Subcutaneous abdominal adipose tissue (tissue), 5 donors: Measurements from ENCODE around the gene GFRA1.

Experiments used
- H3K27ac ChIP-seq: one replicate; pipeline ENCODE4 v1.7.0; 2013; ENCODE audit warnings: low read depth, mild to moderate bottlenecking, inconsistent platforms, low read length, moderate library complexity
- H3K27me3 ChIP-seq, 5 donors: one replicate each; pipeline ENCODE4 v1.7.0; 2013; ENCODE audit warnings: low read length in 5 of 5, inconsistent platforms in 1 of 5; ENCODE audit not compliant: control insufficient read depth in 5 of 5, insufficient read depth in 4 of 5
- H3K36me3 ChIP-seq, 5 donors: one replicate each; pipeline ENCODE4 v1.7.0; 2013; ENCODE audit warnings: low read length in 5 of 5; ENCODE audit not compliant: control insufficient read depth in 5 of 5, insufficient read depth in 5 of 5
- H3K4me1 ChIP-seq, 5 donors: one replicate each; pipeline ENCODE4 v1.7.0; 2013; ENCODE audit warnings: low read length in 5 of 5, mild to moderate bottlenecking in 3 of 5, moderate library complexity in 1 of 5; ENCODE audit not compliant: control insufficient read depth in 5 of 5, insufficient read depth in 5 of 5
- H3K4me3 ChIP-seq, 5 donors: one replicate each; pipeline ENCODE4 v1.7.0; 2013; ENCODE audit warnings: low read length in 5 of 5, low read depth in 1 of 5
- H3K9ac ChIP-seq, 5 donors: one replicate each; pipeline ENCODE4 v1.7.0; 2013; ENCODE audit warnings: low read length in 5 of 5, mild to moderate bottlenecking in 4 of 5, moderate library complexity in 3 of 5
- H3K9me3 ChIP-seq, 5 donors: one replicate each; pipeline ENCODE4 v1.7.0; 2013; ENCODE audit warnings: low read length in 5 of 5; ENCODE audit not compliant: control insufficient read depth in 5 of 5
- donor health status: healthy.
- donor health status: healthy.
- donor health status: healthy.
- donor health status: healthy.
- donor health status: healthy.

Gene GFRA1

GRCh38 chr10:116111483-116112095 is 161.4 kb downstream of the GFRA1 start:
- Histone ChIP-seq H3K36me3 (no peaks in the 10 kb centered on the region), H3K9me3 (no peaks in the 10 kb centered on the region), H3K27me3 (no peaks in the 10 kb centered on the region), H3K27ac (no peak overlapping the region), H3K9ac (no peak overlapping the region), H3K4me1 (no peaks in the 10 kb centered on the region), H3K4me3 (no peak overlapping the region)

GRCh38 chr10:116110736-116111135 is 162.3 kb downstream of the GFRA1 start:
- H3K4me3 ChIP-seq: no peak overlapping the region
- no peak overlapping the region for H3K9ac ChIP-seq
- H3K4me1 ChIP-seq: no peaks in the 10 kb centered on the region
- H3K9me3 ChIP-seq: no peaks in the 10 kb centered on the region
- no peaks in the 10 kb centered on the region for H3K36me3 ChIP-seq
- H3K27ac ChIP-seq: no peak overlapping the region
- H3K27me3 ChIP-seq: no peaks in the 10 kb centered on the region

- H3K9me3 ChIP-seq: no peaks in the 10 kb centered on the region
- H3K27me3 ChIP-seq: no peaks in the 10 kb centered on the region
- no peaks in the 10 kb centered on the region for H3K4me1 ChIP-seq
- no peak overlapping the region for H3K9ac ChIP-seq
- no peak overlapping the region for H3K27ac ChIP-seq
- H3K36me3 ChIP-seq: no peaks in the 10 kb centered on the region
- H3K4me3 ChIP-seq: no peak overlapping the region
Observed at GRCh38 chr10:116109881-116110280, 163.1 kb downstream of the GFRA1 start.

- H3K9me3 ChIP-seq: no peaks in the 10 kb centered on the region
- no peaks in the 10 kb centered on the region for H3K27me3 ChIP-seq
- no peak overlapping the region for H3K9ac ChIP-seq
Observed at GRCh38 chr10:116109481-116109880, 163.5 kb downstream of the GFRA1 start.

GRCh38 chr10:116108095-116108494 is 164.9 kb downstream of the GFRA1 start:
- no peak overlapping the region for H3K27ac ChIP-seq
- H3K4me1 ChIP-seq: no peaks in the 10 kb centered on the region
- H3K4me3 ChIP-seq: no peak overlapping the region
- H3K27me3 ChIP-seq: no peaks in the 10 kb centered on the region
- H3K9ac ChIP-seq: no peak overlapping the region
- no peaks in the 10 kb centered on the region for H3K9me3 ChIP-seq
- no peaks in the 10 kb centered on the region for H3K36me3 ChIP-seq

More at GRCh38 chr10:116109481-116109880, 163.5 kb downstream of the GFRA1 start:
- Histone ChIP-seq H3K4me1 (no peaks in the 10 kb centered on the region), H3K36me3 (no peaks in the 10 kb centered on the region), H3K4me3 (no peak overlapping the region), H3K27ac (no peak overlapping the region)

- Histone ChIP-seq H3K9me3 (no peaks in the 10 kb centered on the region), H3K27me3 (no peaks in the 10 kb centered on the region), H3K4me1 (no peaks in the 10 kb centered on the region), H3K36me3 (no peaks in the 10 kb centered on the region), H3K4me3 (no peak overlapping the region), H3K9ac (no peak overlapping the region), H3K27ac (no peak overlapping the region)
Observed at GRCh38 chr10:116106611-116107010, 166.4 kb downstream of the GFRA1 start.

GRCh38 chr10:116105264-116105663 is 167.7 kb downstream of the GFRA1 start:
- H3K4me1 ChIP-seq: no peaks in the 10 kb centered on the region
- no peak overlapping the region for H3K9ac ChIP-seq
- no peak overlapping the region for H3K4me3 ChIP-seq
- H3K27ac ChIP-seq: no peak overlapping the region
- no peaks in the 10 kb centered on the region for H3K27me3 ChIP-seq
- H3K9me3 ChIP-seq: no peaks in the 10 kb centered on the region
- H3K36me3 ChIP-seq: no peaks in the 10 kb centered on the region

GRCh38 chr10:116104210-116104932 is 168.6 kb downstream of the GFRA1 start:
- H3K27me3 ChIP-seq: no peaks in the 10 kb centered on the region
- H3K9me3 ChIP-seq: no peaks in the 10 kb centered on the region
- H3K27ac ChIP-seq: no peak overlapping the region
- no peak overlapping the region for H3K4me3 ChIP-seq
- no peaks in the 10 kb centered on the region for H3K36me3 ChIP-seq
- H3K4me1 ChIP-seq: peaks cover 0 to 1% (median 0%) of the 10 kb centered on the region in 5 donors
- no peak overlapping the region for H3K9ac ChIP-seq

GRCh38 chr10:116103668-116104067 is 169.3 kb downstream of the GFRA1 start:
- Histone ChIP-seq H3K9me3 (no peaks in the 10 kb centered on the region), H3K4me1 (peaks cover 0 to 7% (median 6%) of the 10 kb centered on the region in 5 donors), H3K4me3 (no peak overlapping the region), H3K27ac (no peak overlapping the region), H3K27me3 (no peaks in the 10 kb centered on the region), H3K36me3 (no peaks in the 10 kb centered on the region), H3K9ac (no peak overlapping the region)

GRCh38 chr10:116101616-116102315 is 171.2 kb downstream of the GFRA1 start:
- H3K27me3 ChIP-seq: peaks cover 0 to 2% (median 0%) of the 10 kb centered on the region in 5 donors

More at GRCh38 chr10:116101616-116102315, 171.2 kb downstream of the GFRA1 start:
- Histone ChIP-seq H3K27ac (no peak overlapping the region), H3K9ac (no peak overlapping the region), H3K4me3 (no peak overlapping the region), H3K9me3 (no peaks in the 10 kb centered on the region), H3K36me3 (no peaks in the 10 kb centered on the region), H3K4me1 (peaks cover 0 to 12% (median 7%) of the 10 kb centered on the region in 5 donors)
